NCI-H1436 treated with DMSO at 0.1 percent for 48 hours (cell line): Measurements from ENCODE around the gene SPAG9.
"Not testable (repeated sequence)": the region's sequence is repeated elsewhere in the genome, so short reads cannot be mapped to it uniquely, and the experiment has no call there.

Experiments used
- DNase-seq: peaks from one replicate; lab custom pipeline; 2025; lab: John Stamatoyannopoulos, UW

The SPAG9 gene

DNA sequence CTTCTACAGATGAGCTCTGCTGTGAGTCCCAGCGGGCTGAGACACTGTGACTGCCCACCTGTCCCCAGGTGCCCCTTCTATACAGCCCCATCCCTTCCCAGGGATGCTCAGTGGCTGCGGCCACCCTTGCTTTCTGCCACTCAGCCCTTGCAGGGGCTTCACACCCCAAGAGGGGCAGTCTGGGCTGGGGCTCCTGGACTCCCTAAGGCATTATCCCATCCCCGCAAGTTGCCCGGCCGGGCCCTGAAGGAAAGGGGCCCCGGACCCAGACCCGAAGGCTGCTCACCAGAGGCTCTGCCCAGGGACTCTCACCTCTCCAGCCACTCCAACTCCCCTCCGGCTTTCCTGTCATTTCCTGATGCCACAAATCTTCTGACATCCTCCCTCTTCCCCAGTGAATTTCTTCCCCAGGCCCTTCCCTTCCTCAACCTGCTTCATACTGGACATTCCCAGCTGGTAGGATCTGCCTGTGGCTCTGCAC lies 166.0 kb downstream of the SPAG9 start:
- DNase-seq, result no peak

- peak; percentile 46 for DNase-seq
Measured at GRCh38 chr17:50953831-50954601, 166.7 kb downstream of the SPAG9 start.

- DNase-seq, result peak; percentile 26
Measured at GRCh38 chr17:50953518-50953830, 167.2 kb downstream of the SPAG9 start.

DNA sequence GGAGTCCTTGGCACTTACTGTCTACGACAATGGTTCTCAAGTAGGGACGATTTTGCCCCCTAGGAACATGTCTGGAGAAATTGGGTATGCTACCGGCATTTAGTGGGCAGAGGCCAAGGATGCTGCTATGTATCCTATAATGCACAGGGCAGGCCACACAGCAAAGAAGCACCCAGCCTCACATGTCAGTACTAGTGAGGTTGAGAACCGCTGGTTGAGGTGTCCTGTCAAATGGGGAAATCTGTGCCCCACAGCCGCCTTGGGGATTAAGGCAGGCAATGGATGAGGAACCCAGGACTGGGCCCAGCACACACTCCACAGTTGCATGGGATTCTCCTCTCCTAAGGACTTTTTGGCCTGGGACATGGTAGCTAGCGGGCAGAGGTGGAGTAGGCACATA lies 167.8 kb downstream of the SPAG9 start:
- no peak for DNase-seq

- DNase-seq, result no peak
Measured at GRCh38 chr17:50952013-50952412, 168.7 kb downstream of the SPAG9 start.

- no peak for DNase-seq
Measured at GRCh38 chr17:50949989-50950877, 170.4 kb downstream of the SPAG9 start.

DNA sequence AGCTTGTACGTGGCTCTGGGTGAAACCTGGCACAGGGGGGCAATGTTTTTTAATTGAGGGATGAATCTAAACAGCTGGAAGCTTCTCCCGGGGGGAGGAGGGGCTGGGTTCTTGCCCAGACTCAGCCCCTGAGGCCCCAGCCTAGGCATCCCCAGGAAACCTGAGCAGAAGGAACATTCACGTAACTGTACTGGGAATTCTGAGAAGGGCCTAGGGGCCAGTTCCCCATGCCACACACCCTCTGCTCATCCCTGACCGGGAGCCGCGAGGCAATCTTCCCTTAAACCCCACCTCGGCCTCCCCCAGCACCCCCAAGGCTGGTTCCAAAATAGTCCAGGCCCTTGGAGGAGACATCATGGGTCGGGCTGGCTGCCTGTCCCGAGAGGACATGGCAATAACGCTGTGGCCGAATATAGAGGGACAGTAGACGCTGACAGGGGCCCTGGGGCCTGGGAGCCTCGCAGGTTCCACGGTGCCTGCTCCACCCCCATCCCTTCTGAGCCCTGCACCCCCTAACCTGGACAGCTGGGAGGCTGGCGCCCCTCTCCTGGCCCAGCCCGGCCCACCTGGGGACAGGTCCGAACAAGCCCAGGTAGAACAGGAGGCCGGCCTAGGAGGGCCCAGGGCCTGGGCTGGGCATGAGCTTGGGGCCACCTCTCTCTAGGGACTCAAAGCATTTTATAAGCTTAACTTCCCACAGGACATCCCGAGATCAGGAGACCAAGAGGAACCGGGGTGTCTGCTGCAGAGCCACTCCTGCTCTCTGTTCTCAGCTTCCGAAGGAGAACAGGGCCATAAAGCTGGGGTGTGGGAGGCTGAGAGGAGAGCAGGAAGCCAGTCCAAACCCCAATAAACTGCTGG lies 171.3 kb downstream of the SPAG9 start:
- no peak for DNase-seq

- no peak for DNase-seq
Measured at GRCh38 chr17:50948711-50949110, 172.0 kb downstream of the SPAG9 start.

- DNase-seq, result no peak
Measured at GRCh38 chr17:50947782-50948543, 172.7 kb downstream of the SPAG9 start.

DNA sequence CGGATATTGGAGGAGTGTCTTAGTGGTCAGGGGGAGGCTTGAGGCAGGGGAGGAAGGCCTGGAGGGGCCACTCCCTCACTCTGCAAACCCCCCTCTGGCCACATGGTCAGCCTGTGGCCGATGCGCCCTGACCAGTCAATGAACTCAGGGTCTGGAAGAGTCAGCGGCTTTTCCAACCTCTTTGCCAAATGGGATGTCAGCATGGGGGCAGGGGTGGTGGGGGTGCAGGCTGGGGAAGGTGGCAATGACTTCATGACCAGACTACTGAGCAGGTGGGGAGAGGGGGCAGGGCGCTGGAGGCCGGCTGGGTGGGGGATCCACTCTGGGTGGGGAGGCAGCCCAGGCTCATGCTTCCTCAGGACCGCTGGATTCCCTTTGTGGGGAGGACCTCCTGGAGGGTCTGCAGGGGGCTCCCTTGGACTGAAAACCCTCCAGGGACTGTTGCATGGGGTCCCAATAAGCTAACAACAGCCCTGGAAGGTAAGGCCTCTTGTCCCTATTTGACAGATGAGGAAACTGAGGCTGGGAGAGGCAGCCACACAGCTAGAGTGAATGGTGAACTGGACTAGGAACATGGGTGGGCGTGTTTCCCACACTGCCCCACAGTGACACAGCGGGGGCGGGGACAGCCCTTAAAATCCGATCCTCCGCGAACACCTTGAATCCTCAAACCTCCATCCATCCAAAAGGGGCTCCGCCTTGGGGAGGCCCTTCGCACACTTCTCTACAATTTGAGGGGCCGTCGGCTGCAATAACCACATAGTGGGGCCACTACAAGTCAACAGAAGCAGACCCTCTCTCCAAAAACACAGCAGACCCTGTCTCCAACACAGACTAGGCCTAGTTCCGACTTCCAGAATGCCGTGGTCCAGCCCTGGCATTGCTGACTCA lies 173.5 kb downstream of the SPAG9 start:
- DNase-seq, result no peak

DNA sequence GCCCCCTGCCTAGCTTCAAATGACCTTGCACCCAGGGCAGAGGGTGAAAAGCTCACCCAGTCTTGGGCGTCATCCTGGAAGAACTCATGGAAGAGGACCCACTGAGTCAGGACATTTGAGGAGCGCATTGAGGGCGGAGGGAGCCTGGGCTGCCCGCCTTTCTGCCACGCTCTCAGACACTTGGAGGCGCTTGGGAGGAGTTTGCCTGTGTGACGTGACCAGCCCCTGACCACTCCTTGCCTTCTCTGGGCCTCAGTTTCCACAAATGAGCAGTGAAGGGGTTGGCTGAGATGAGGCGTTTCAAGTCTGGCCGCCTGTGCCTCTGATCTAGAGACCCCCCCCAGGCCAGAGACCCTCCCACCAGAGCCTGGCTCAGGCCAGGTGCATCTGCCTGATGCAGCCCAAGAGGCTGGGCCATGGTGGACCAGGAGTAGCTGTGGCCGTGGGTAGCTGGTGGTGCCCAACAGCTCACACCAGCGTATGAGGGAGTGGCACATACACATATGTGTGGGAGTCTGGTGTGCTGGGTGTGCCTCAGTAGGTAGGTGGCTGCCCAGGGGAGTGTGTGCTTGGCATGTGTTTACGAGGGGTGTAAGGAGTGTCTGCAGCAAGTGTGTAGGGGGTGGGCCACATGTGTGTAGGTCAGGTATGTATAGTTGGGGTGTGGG lies 174.3 kb downstream of the SPAG9 start:
- no peak for DNase-seq

DNA sequence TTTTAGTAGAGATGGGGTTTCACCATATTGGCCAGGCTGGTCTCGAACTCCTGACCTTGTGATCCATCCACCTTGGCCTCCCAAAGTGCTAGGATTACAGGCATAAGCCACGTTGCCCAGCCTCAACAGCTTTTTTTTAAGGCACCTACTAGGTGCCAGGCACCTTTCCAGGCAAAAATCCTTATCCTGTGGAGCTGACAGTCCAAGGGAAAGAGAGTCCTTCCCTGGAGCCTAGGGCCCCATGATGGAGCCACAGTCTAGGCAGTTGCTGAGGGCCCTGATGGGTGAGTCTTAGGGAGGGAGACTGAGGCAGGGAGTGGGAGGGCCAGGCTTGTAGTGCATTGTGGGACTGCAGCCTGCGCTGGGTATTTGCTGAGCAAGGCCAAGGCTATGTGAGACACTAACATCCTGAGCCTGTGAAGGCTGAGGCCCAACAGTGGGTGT lies 174.9 kb downstream of the SPAG9 start:
- no peak for DNase-seq

GRCh38 chr17:50944902-50945720 lies 175.6 kb downstream of the SPAG9 start:
- DNase-seq, result no peak

DNA sequence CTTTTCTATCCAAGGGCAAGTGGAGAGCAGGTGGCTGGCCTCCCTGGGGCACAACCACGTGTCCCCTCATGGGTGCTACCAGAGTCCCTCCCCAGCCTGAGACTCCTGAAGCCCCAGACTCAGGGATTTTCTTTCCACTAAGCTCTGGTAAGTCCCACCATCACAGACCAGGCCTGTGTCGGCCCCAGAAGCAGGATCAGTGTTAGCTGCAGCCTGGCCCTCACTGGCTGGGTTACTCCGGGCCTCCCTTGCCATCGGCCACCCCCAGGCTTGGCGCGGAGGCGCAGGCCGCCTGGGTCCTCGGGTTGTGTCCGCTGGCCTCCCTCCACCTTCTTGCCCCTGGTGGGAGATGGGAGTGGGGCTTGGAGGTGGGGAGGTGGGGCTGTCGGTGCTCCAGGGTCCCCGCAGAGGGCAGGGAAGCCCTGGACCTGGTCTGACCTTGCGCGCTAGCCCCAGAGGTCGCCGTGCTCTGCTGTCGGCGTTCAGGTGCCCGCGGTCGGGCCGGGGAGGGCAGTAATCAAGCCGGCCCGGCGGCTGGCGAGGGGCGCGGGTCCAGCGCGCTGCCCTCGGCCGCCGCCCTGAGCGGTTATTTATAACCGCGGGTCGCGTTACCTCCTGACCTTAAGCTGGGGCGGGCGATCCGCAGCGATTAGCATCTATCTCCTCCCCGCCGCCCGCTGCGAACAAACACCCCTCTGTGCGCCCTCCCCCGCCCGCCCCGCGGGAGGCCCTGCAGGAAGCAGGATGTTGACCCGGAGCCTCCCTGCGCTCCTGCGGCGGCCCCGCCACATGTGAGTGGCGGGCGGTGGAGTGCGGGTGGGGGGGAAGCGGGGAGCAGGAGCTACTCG lies 176.4 kb downstream of the SPAG9 start:
- peak; percentile 50 for DNase-seq

GRCh38 chr17:50943575-50943933 lies 177.1 kb downstream of the SPAG9 start:
- DNase-seq, result no peak

DNA sequence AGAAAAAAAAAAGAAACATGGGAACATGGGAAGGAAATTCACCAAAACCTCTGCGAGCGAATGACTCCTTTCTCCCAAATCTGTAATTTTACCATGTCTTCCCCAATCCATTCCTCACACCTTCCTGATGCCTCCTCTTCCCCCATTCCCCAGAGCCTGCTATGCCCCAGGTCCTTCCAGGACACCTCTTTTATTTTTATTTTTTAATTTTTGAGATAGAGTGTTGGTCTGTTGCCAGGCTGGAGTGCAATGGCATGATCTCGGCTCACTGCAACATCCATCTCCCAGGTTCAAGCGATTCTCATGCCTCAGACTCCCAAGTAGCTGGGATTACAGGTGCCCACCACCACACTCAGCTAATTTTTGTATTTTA lies 179.0 kb downstream of the SPAG9 start:
- not testable (repeated sequence) for DNase-seq

DNA sequence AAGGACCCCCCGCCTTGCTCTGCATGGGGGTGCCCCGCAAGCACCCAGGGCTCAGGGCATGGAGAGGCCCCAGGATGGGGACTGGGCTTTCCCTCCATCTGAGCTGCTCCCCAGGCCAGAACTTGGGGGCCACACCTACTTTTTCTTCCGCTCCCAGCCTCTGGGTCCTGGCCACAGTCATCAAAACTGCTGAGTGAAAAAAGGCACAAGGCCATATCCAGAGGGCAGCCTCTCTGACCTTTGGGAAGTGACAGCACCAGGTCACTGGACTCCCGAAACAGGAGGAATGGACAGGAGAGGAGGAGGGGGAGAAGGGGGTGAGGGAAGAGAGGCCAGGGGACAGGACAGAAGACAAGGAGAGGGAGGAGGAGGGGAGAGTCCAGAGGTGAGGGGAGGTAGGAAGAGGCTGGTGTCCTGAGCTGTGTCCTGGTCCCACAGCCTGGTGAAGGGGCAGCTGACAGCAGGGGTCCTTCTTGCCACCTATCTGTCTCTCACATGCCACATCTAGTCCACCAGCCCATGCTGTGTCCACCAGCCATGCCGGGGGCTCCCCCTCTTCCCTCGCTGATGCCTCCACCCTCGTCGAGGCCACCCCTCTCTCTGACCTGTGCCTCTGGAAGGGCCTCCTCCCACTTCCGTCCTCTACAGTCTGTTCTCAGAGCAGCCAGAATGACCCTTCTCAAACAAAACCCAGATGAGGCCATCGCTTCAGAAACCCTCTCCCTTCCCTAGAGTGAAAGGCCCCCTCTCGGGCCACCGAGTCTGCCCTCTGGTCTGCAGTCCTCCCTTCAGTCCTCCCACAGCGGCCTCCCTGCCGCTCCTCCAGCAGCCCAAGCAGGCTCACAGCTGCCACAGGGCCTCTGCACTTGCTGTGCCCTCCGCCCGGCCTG lies 180.6 kb downstream of the SPAG9 start:
- no peak for DNase-seq
